Heart left ventricle (tissue), 13 donors: ENCODE data around the gene AGAP2.

Source experiments
- POLR2A ChIP-seq, 2 donors: fragments of 450-650 bp; IDR thresholded peaks; one replicate each; pipeline ENCODE4 v1.6.1; 2017; ENCODE audit warnings: antibody characterized with exemption in 2 of 2, mild to moderate bottlenecking in 2 of 2, moderate library complexity in 2 of 2
- TF ChIP-seq, protein P1 (sequence below), 12 donors: fragments of 200-600 bp; sonication (generic) in 4 of 12; IDR thresholded peaks; one replicate each; pipeline versions ENCODE4 v1.5.0 to v1.8.0; 2018 to 2022; ENCODE audit warnings: antibody characterized with exemption in 12 of 12, mild to moderate bottlenecking in 5 of 12
- donor health status: ischemic (EF 13 %, LVEDD 7.1; RV severe dilation, severe dysfunction).
- donor health status: DM: no; HTN: yes; CAD: no.
- donor health status: DM: no; HTN: no; CAD: no.
- donor health status: ischemic (EF 25% LVEDD 6.9; RV normal size, moderate dysfunction).
- donor health status: ischemic (EF 25% LVEDD 5.7; RV mildly dilated, moderate dysfunction).
- donor health status: ischemic (EF 35%, LVEDD 5.7; RV mildly dilated, moderate dysfunction).
- donor health status: nonischemic (EF 11% LVEDD 7.7; RV severe dilation, severe dysfunction).
- donor health status: DM: yes; HTN: yes; CAD: no.
- donor health status: PGD.
- donor health status: ischemic (EF 29% LVEDD 5.4; RV normal size, mild dysfunction).
- donor health status: nonischemic (EF 23%, LVEDD 6.1; RV moderate dilation, normal function).

- TF ChIP-seq, protein P1, sequence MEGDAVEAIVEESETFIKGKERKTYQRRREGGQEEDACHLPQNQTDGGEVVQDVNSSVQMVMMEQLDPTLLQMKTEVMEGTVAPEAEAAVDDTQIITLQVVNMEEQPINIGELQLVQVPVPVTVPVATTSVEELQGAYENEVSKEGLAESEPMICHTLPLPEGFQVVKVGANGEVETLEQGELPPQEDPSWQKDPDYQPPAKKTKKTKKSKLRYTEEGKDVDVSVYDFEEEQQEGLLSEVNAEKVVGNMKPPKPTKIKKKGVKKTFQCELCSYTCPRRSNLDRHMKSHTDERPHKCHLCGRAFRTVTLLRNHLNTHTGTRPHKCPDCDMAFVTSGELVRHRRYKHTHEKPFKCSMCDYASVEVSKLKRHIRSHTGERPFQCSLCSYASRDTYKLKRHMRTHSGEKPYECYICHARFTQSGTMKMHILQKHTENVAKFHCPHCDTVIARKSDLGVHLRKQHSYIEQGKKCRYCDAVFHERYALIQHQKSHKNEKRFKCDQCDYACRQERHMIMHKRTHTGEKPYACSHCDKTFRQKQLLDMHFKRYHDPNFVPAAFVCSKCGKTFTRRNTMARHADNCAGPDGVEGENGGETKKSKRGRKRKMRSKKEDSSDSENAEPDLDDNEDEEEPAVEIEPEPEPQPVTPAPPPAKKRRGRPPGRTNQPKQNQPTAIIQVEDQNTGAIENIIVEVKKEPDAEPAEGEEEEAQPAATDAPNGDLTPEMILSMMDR (IDR thresholded peaks at IDR 0.05): no peak
- TF ChIP-seq POLR2A (IDR thresholded peaks at IDR 0.05): no peak
These were observed 42.7 kb upstream of the AGAP2 start for GRCh38 chr12:57781244-57781643.
